Measurements from ENCODE around the gene CCDC9B. TPM values are rescaled to one million over a fixed set of nuclear protein-coding genes. Genes with fewer than 3 reads are reported as not detected.

CCDC9B gene
- total RNA-seq, 4 donors from 2014 or later: 28.0 to 105 (median 66.7) TPM

DNA sequence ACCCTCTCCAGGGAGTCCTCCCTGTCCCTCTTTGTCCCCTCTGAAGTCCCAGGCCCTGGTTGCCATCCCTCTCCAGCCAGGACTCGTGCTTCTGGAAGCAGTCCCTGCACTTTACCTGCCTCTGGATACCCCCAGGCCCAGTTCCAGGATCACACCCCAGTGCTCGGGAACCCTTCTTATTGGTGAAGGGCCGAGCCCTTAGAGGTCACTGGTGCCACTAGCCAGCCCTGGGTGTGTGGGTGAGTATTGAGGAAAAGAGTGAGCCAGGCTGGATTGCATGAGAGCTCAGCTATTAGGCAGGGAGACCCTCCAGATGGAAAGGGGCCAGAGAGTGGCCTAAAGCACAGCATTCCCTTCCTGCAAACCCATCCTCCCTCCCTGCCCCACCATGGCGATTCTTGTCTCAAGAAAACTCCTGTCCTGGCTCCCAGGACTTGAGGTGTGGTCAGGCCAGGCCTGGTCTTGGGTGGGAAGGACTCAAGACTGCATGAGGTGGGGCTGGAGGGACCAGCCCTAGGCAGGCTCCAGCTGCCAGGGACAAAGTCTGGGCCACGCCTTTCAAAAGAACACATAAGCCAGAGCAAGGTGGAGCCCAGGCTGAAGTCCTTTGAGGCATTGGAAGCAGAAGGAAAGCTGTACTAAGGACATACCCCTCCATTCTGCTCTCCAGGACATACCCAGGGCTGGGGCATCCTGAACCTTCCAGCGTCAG lies 5.3 kb upstream of the CCDC9B start:
- Histone ChIP-seq H3K4me1 (peaks cover 0 to 41% (median 19%) of the 10 kb centered on the region in 3 donors), H3K27ac (no peak overlapping the region), H3K27me3 (no peaks in the 10 kb centered on the region), H3K4me3 (no peak overlapping the region), H3K9me3 (no peaks in the 10 kb centered on the region), H3K36me3 (no peaks in the 10 kb centered on the region)
- TF ChIP-seq POLR2AphosphoS5 (IDR thresholded peaks at IDR 0.05): no peak
- 88% methylated on average over 2 of the region's 6 CpGs; no CpG with 5 or more reads in 1 of the 2 donors for WGBS, 2 donors (ENCODE audit: low coverage in 1 of 2)
- no peak for ATAC-seq

DNA sequence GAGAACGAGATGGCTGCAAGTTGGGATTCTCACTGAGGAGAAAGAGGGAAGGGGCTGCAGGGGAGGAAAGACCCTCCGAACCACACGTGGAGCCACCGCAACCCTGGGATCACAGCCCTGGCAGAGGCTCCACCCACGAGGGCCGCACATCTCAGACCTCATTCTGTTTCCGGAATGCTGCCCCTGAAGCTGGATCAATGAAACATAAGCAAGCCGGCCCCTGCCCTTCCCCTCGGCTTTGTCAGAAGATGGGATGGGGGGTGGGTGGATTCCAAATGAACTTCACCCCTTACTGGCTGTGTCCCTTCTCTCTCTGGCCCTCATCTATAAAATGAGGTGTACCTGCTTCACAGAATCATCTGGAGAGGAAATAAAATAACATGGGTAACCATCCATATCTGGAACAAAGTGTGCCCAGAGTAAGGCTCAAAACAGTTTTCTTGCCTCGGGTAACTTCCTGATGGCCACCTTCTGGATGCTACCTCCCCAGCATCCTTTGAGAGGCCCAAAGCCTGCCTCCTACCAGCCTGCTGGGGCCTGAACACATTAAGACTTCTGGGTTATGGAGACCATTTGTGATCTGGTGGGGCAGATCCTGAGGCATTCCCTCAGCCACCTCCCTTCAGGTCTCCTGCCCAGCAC lies 4.6 kb upstream of the CCDC9B start:
- ATAC-seq: no peak
- H3K9me3 ChIP-seq: no peaks in the 10 kb centered on the region
- no peak overlapping the region for H3K27ac ChIP-seq
- no peak overlapping the region for H3K4me3 ChIP-seq
- WGBS, 2 donors (ENCODE audit: low coverage in 1 of 2): 20 to 72% methylated on average over 1 to 5 of the region's 10 CpGs
- TF ChIP-seq, protein P1, sequence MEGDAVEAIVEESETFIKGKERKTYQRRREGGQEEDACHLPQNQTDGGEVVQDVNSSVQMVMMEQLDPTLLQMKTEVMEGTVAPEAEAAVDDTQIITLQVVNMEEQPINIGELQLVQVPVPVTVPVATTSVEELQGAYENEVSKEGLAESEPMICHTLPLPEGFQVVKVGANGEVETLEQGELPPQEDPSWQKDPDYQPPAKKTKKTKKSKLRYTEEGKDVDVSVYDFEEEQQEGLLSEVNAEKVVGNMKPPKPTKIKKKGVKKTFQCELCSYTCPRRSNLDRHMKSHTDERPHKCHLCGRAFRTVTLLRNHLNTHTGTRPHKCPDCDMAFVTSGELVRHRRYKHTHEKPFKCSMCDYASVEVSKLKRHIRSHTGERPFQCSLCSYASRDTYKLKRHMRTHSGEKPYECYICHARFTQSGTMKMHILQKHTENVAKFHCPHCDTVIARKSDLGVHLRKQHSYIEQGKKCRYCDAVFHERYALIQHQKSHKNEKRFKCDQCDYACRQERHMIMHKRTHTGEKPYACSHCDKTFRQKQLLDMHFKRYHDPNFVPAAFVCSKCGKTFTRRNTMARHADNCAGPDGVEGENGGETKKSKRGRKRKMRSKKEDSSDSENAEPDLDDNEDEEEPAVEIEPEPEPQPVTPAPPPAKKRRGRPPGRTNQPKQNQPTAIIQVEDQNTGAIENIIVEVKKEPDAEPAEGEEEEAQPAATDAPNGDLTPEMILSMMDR (IDR thresholded peaks at IDR 0.05): no peak
- TF ChIP-seq POLR2AphosphoS5 (IDR thresholded peaks at IDR 0.05) (no peak), POLR2A (IDR thresholded peaks at IDR 0.05) (no peak), EP300 (IDR thresholded peaks at IDR 0.05) (no peak)
- H3K4me1 ChIP-seq: peaks cover 0 to 48% (median 21%) of the 10 kb centered on the region in 3 donors
- H3K36me3 ChIP-seq: no peaks in the 10 kb centered on the region
- no peaks in the 10 kb centered on the region for H3K27me3 ChIP-seq

DNA sequence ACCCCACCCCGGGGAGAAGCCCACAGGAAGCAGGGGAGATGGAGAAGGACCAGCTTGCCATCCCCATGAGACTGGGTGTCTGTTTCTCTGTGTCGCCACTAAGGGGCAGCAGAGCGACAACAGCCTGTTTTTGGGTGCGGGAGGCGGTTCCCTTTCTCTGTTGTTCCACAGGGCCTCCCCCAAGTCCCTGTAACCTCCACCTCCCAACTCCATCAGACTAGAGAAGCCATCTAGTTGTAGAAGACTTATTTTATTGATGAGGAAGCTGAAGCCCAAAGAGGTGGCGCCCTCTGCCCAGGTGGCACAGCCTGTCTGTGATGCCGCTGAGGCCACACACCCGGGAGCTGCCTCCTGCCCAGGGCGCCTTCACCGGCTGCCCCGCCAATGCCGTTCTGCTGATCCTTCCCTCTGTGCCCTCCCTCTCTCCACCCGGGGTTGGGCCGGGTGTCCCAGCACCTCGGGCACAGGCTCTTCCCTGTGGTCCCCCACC lies 3.9 kb upstream of the CCDC9B start:
- peaks cover 0 to 55% (median 25%) of the 10 kb centered on the region in 3 donors for H3K4me1 ChIP-seq

DNA sequence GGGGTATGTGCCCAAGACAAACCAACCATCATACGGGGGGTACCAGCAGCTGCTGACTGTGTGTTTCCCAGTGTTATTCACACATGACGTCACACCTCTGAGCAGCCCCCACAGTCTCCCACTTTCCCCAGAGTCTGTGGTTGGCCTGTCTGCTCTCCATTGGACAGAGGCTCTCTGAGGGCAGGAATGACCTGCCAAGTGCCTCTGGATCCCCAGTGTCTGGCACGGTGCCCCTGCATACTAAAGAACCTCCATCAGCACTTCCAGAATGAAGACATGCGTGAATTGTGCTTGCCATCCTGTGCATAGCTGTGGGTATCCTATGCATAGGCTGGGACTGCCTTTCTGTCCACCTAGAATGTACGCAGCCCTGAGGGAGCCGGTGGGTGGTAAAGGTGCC lies 3.5 kb upstream of the CCDC9B start:
- Histone ChIP-seq H3K4me3 (no peak overlapping the region), H3K4me1 (peaks cover 0 to 59% (median 29%) of the 10 kb centered on the region in 3 donors), H3K9me3 (no peaks in the 10 kb centered on the region), H3K27ac (peak overlapping the region in 3 of 4 donors; percentile 70 to 98 (median 98)), H3K36me3 (no peaks in the 10 kb centered on the region), H3K27me3 (no peaks in the 10 kb centered on the region)
- TF ChIP-seq POLR2AphosphoS5 (IDR thresholded peaks at IDR 0.05) (no peak), POLR2A (IDR thresholded peaks at IDR 0.05) (no peak), EP300 (IDR thresholded peaks at IDR 0.05) (no peak)
- TF ChIP-seq, protein P1 (IDR thresholded peaks at IDR 0.05): no peak
- 50% methylated on average over 2 of the region's 6 CpGs; no CpG with 5 or more reads in 1 of the 2 donors for WGBS, 2 donors (ENCODE audit: low coverage in 1 of 2)
- no peak for ATAC-seq

More for the DNA sequence above, 3.9 kb upstream of the CCDC9B start:
- Histone ChIP-seq H3K9me3 (no peaks in the 10 kb centered on the region), H3K27ac (peak overlapping the region in 1 of 4 donors; percentile 98), H3K4me3 (no peak overlapping the region), H3K36me3 (no peaks in the 10 kb centered on the region), H3K27me3 (no peaks in the 10 kb centered on the region)
- WGBS, 2 donors (ENCODE audit: low coverage in 1 of 2): 10% methylated on average over 4 of the region's 15 CpGs; no CpG with 5 or more reads in 1 of the 2 donors
- ATAC-seq: no peak
- TF ChIP-seq, protein P1 (IDR thresholded peaks at IDR 0.05): peak in 3 of 4 experiments; percentile 77 to 87 (median 79)
- no peak for TF ChIP-seq POLR2AphosphoS5 (IDR thresholded peaks at IDR 0.05)

DNA sequence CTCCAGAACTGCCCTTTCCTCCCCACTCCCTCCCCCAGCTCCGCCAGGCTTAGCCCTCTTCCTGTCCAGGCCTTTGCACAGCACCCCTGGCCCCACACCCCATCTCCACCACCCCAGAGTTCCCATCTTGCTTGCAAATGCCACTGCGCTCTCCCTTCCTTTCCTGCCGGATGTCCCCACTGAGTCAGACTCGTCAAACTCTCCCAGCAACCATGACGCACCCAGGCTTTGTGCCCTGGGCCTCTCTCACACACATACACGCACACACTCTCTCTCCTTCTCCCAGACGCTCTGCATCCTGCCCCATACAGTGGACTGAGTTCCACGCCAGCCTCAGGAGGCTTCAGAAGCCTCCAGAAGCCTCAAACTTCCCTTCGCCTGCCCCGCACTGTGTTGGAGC lies 2.8 kb upstream of the CCDC9B start:
- TF ChIP-seq POLR2AphosphoS5 (IDR thresholded peaks at IDR 0.05) (no peak), POLR2A (IDR thresholded peaks at IDR 0.05) (no peak), EP300 (IDR thresholded peaks at IDR 0.05) (no peak)
- TF ChIP-seq, protein P1 (IDR thresholded peaks at IDR 0.05): no peak
- WGBS, 2 donors (ENCODE audit: low coverage in 1 of 2): 62 to 69% methylated on average over 4 to 6 of the region's 10 CpGs
- Histone ChIP-seq H3K4me3 (no peak overlapping the region), H3K36me3 (no peaks in the 10 kb centered on the region), H3K27ac (peak overlapping the region in 3 of 4 donors; percentile 70 to 98 (median 98)), H3K9me3 (no peaks in the 10 kb centered on the region), H3K27me3 (no peaks in the 10 kb centered on the region), H3K4me1 (peaks cover 0 to 66% (median 36%) of the 10 kb centered on the region in 3 donors)
- no peak for ATAC-seq

Data from gastroesophageal sphincter (tissue), 4 donors.